Endothelial cell of umbilical vein (primary cell): ENCODE measurements around the gene SLC9A3. TPM values are rescaled to one million over a fixed set of nuclear protein-coding genes. Genes with fewer than 3 reads are reported as not detected.

Source experiments
- BruUV-seq: library from RNA; stranded (reverse); fragments of 400-500 nt; replicated peaks from 2 replicates; lab custom pipeline; 2021; lab: Mats Ljungman, UMichigan
- CTCF ChIA-PET: fragments of 300-600, 350-600 bp; sonication (Branson Sonifier 250); formaldehyde crosslinking; loops from one replicate; lab custom pipeline; 2021; ENCODE audit warnings: antibody characterized with exemption, inconsistent platforms; lab: Charles Lee
- POLR2A ChIA-PET: fragments of 300-600, 350-600 bp; sonication (Branson Sonifier 250); formaldehyde crosslinking; loops from one replicate; lab custom pipeline; 2021; ENCODE audit warnings: antibody characterized with exemption, inconsistent platforms; lab: Charles Lee
- DNase-seq: peaks from one replicate; pipeline ENCODE4 v3.0.0-alpha.2; 2011; ENCODE audit warnings: low read depth, low spot score
- FAIRE-seq: peaks from 2 replicates; lab custom pipeline; 2011; peaks lifted over from hg19 to GRCh38; lab: Jason Lieb, UNC
- H2AFZ ChIP-seq: 2 replicates; pipeline ENCODE4 v1.6.0; 2012; ENCODE audit warnings: low read depth, low read length, control low read depth, inconsistent platforms
- H3K27ac ChIP-seq: 2 replicates; pipeline ENCODE4 v1.5.1; 2011; ENCODE audit warnings: low read depth, mild to moderate bottlenecking, control low read depth, low read length, moderate library complexity; ENCODE audit not compliant: insufficient read depth
- H3K27me3 ChIP-seq, 2 experiments: 2 replicates each; pipeline versions ENCODE4 v1.6.0 to v1.6.1; 2011; ENCODE audit warnings: low read length in 2 of 2, mixed read lengths in 1 of 2; ENCODE audit not compliant: control insufficient read depth in 2 of 2, insufficient read depth in 2 of 2
- H3K36me3 ChIP-seq, 2 experiments: 2 replicates in 1 of 2; 3 replicates in 1 of 2; pipeline ENCODE4 v1.5.1; 2011; ENCODE audit warnings: low read length in 2 of 2, mild to moderate bottlenecking in 1 of 2, moderate library complexity in 1 of 2; ENCODE audit not compliant: control insufficient read depth in 2 of 2, insufficient read depth in 2 of 2; ENCODE audit errors: extremely low read depth in 1 of 2
- H3K4me1 ChIP-seq: 3 replicates; pipeline ENCODE4 v1.5.1; 2011; ENCODE audit warnings: mild to moderate bottlenecking, low read length; ENCODE audit not compliant: control insufficient read depth, insufficient read depth; ENCODE audit errors: extremely low read depth
- H3K4me2 ChIP-seq: 2 replicates; pipeline ENCODE4 v1.6.1; 2011; ENCODE audit warnings: low read length, control low read depth, mixed read lengths; ENCODE audit not compliant: insufficient read depth
- H3K4me3 ChIP-seq, 3 experiments: fragments of 200-600 bp in 1 of 3; sonication (generic), shearing (Covaris generic) in 1 of 3; replicated peaks in 1 of 3; 2 replicates each; pipeline ENCODE4 v1.5.1; 2011 to 2016; ENCODE audit warnings: control low read depth in 3 of 3, low read length in 3 of 3, mild to moderate bottlenecking in 2 of 3, inconsistent platforms in 1 of 3, low read depth in 1 of 3, moderate library complexity in 1 of 3; ENCODE audit not compliant: insufficient read depth in 1 of 3
- H3K79me2 ChIP-seq: 2 replicates; pipeline ENCODE4 v1.6.0; 2012; ENCODE audit warnings: low read length, inconsistent platforms; ENCODE audit not compliant: control insufficient read depth, insufficient read depth
- H3K9ac ChIP-seq: replicated peaks from 2 replicates; pipeline ENCODE3; 2011; ENCODE audit warnings: low read length, control low read depth; ENCODE audit not compliant: insufficient read depth; ENCODE audit errors: extremely low read depth
- H3K9me1 ChIP-seq: replicated peaks from 3 replicates; pipeline ENCODE4 v1.6.0; 2011; ENCODE audit warnings: mild to moderate bottlenecking, low read length; ENCODE audit not compliant: control insufficient read depth, insufficient read depth; ENCODE audit errors: extremely low read depth
- H3K9me3 ChIP-seq: replicated peaks from 2 replicates; pipeline ENCODE4 v1.5.1; 2012; ENCODE audit warnings: low read length, inconsistent platforms; ENCODE audit not compliant: control insufficient read depth, insufficient read depth
- H4K20me1 ChIP-seq: replicated peaks from 2 replicates; pipeline ENCODE3; 2011; ENCODE audit warnings: mild to moderate bottlenecking, low read length; ENCODE audit not compliant: control insufficient read depth, insufficient read depth; ENCODE audit errors: extremely low read depth
- EZH2 ChIP-seq: IDR thresholded peaks from 2 replicates; pipeline ENCODE4 v1.6.1; 2012; ENCODE audit warnings: borderline replicate concordance, low read depth, mild to moderate bottlenecking, moderate library complexity, low read length, inconsistent platforms; ENCODE audit not compliant: severe bottlenecking
- FOS ChIP-seq: IDR thresholded peaks from 2 replicates; pipeline ENCODE4 v1.6.1; 2011; ENCODE audit warnings: mild to moderate bottlenecking, low read length, moderate library complexity, borderline replicate concordance; ENCODE audit not compliant: insufficient read depth
- GATA2 ChIP-seq: IDR thresholded peaks from 2 replicates; pipeline ENCODE4 v1.7.0; 2011; ENCODE audit warnings: low read depth, mild to moderate bottlenecking, moderate library complexity, mixed read lengths, low read length; ENCODE audit not compliant: insufficient read length, insufficient read depth
- JUN ChIP-seq: IDR thresholded peaks from 2 replicates; pipeline ENCODE4 v1.6.1; 2011; ENCODE audit warnings: borderline replicate concordance, low read depth; ENCODE audit not compliant: insufficient read length, insufficient read depth
- MYC ChIP-seq: IDR thresholded peaks from one replicate; pipeline ENCODE4 v1.6.1; 2011; ENCODE audit warnings: mild to moderate bottlenecking, low read depth, low read length
- POLR2A ChIP-seq: IDR thresholded peaks from 2 replicates; pipeline ENCODE4 v1.6.1; 2012; ENCODE audit warnings: low read depth, mild to moderate bottlenecking, control low read depth, low read length
- POLR2AphosphoS5 ChIP-seq: IDR thresholded peaks from 2 replicates; pipeline ENCODE4 v1.6.1; 2012; ENCODE audit warnings: low read depth, mild to moderate bottlenecking, control low read depth, low read length, moderate library complexity; ENCODE audit not compliant: insufficient read depth
- dilution Hi-C: fragments of 300-500 bp; cut with MboI; formaldehyde crosslinking; loops from one replicate; pipeline ENCODE4 v1.15.0; 2019; ENCODE audit warnings: low sequenced_read_pairs; ENCODE audit not compliant: extremely low pct_ligation_motif_present
- intact Hi-C: fragments of 100-400 bp; cut with micrococcal nuclease; formaldehyde crosslinking; loops from one replicate; pipeline ENCODE4 v1.10.0; 2022
- polyA plus RNA-seq, 4 experiments: library from polyadenylated mRNA; depleted of rRNA in 3 of 4; stranded (reverse) in 3 of 4; unstranded in 1 of 4; fragments of >200 nt; gene quantifications; 2 replicates each; pipeline versions ENCODE4 v1.2.1 to v1.2.3, GENCODE V29; 2011 to 2012; ENCODE audit warnings: missing spikeins in 1 of 4
- total RNA-seq: library from RNA; stranded (reverse); gene quantifications from 2 replicates; pipeline ENCODE4 v1.2.3, GENCODE V29; 2021
- TF ChIP-seq, protein P1 (sequence below): IDR thresholded peaks from 2 replicates; pipeline ENCODE4 v1.6.1; 2011; ENCODE audit not compliant: insufficient read depth, insufficient read length
- TF ChIP-seq, protein P2 (sequence below), 2 donors: IDR thresholded peaks; 1 replicate in 1 of 2; 2 replicates in 1 of 2; pipeline ENCODE4 v1.5.1; 2011; ENCODE audit warnings: low read length in 2 of 2, mild to moderate bottlenecking in 2 of 2, moderate library complexity in 2 of 2, control low read depth in 1 of 2, inconsistent platforms in 1 of 2, low read depth in 1 of 2; ENCODE audit not compliant: insufficient read depth in 1 of 2; ENCODE audit errors: extremely low read depth in 1 of 2

The SLC9A3 gene
- total and polyA plus RNA-seq, 2 donors (not counting 3 experiments of a cell fraction or from before 2014, with no cell fraction given), result 0.79 to 0.82 TPM

DNA sequence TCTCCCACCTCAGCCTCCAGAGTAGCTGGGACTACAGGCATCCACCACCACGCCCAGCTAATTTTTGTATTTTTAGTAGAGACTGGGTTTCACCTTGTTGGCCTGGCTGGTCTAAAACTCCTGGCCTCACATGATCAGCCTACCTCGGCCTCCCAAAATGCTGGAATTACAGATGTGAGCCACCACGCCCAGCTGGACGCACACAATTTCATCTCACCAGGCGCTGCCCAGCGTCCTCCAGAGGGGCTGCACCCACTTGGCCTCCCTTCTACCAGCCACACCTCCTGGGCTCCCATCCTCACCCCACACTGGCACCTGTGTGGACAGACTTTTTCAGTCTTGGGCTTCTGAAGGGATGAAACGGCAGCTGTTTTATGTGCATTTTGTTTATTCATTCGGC is 85.1 kb downstream of the SLC9A3 start:
- Histone ChIP-seq H3K27me3 (no peaks in the 10 kb centered on the region), H3K4me3 (no peak overlapping the region), H3K79me2 (peaks cover 9% of the 10 kb centered on the region), H3K27ac (no peak overlapping the region), H2AFZ (no peak overlapping the region), H3K9ac (no peak overlapping the region), H3K4me1 (peaks cover 10% of the 10 kb centered on the region), H3K9me1 (no peaks in the 10 kb centered on the region), H3K36me3 (no peaks in the 10 kb centered on the region), H3K9me3 (no peaks in the 10 kb centered on the region), H3K4me2 (no peak overlapping the region), H4K20me1 (no peaks in the 10 kb centered on the region)
- DNase-seq (no peak), FAIRE-seq (no peak)
- CTCF ChIA-PET, result interaction anchor here (1.2 to 3.2 kb wide), 3 partner anchors 8 to 251 kb away, joined by 3 to 16 read pairs (median 4); no protein-coding TSS in a partner anchor
- intact Hi-C loops, result no loop called here
- BruUV-seq, result no TSS peak
- dilution Hi-C loops, result no loop called here
- POLR2A ChIA-PET, result no interaction called here
- no peak for TF ChIP-seq MYC
- no peak for TF ChIP-seq GATA2
- no peak for TF ChIP-seq POLR2A
- no peak for TF ChIP-seq FOS
- no peak for TF ChIP-seq EZH2
- TF ChIP-seq, protein P1, sequence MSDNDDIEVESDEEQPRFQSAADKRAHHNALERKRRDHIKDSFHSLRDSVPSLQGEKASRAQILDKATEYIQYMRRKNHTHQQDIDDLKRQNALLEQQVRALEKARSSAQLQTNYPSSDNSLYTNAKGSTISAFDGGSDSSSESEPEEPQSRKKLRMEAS, result no peak
- TF ChIP-seq, protein P2, sequence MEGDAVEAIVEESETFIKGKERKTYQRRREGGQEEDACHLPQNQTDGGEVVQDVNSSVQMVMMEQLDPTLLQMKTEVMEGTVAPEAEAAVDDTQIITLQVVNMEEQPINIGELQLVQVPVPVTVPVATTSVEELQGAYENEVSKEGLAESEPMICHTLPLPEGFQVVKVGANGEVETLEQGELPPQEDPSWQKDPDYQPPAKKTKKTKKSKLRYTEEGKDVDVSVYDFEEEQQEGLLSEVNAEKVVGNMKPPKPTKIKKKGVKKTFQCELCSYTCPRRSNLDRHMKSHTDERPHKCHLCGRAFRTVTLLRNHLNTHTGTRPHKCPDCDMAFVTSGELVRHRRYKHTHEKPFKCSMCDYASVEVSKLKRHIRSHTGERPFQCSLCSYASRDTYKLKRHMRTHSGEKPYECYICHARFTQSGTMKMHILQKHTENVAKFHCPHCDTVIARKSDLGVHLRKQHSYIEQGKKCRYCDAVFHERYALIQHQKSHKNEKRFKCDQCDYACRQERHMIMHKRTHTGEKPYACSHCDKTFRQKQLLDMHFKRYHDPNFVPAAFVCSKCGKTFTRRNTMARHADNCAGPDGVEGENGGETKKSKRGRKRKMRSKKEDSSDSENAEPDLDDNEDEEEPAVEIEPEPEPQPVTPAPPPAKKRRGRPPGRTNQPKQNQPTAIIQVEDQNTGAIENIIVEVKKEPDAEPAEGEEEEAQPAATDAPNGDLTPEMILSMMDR (IDR thresholded peaks at IDR 0.05; ENCODE audit: extremely low read depth in 1 of 2, insufficient read depth in 1 of 2, low read depth in 1 of 2, low read length in 2 of 2), result no peak
- TF ChIP-seq JUN, result no peak
- TF ChIP-seq POLR2AphosphoS5, result no peak
